ENCODE measurements around the gene FLNA. TPM values are rescaled to one million over a fixed set of nuclear protein-coding genes. Genes with fewer than 3 reads are reported as not detected.

The FLNA gene
- polyA plus RNA-seq, 2 donors = 407 to 691 TPM

DNA sequence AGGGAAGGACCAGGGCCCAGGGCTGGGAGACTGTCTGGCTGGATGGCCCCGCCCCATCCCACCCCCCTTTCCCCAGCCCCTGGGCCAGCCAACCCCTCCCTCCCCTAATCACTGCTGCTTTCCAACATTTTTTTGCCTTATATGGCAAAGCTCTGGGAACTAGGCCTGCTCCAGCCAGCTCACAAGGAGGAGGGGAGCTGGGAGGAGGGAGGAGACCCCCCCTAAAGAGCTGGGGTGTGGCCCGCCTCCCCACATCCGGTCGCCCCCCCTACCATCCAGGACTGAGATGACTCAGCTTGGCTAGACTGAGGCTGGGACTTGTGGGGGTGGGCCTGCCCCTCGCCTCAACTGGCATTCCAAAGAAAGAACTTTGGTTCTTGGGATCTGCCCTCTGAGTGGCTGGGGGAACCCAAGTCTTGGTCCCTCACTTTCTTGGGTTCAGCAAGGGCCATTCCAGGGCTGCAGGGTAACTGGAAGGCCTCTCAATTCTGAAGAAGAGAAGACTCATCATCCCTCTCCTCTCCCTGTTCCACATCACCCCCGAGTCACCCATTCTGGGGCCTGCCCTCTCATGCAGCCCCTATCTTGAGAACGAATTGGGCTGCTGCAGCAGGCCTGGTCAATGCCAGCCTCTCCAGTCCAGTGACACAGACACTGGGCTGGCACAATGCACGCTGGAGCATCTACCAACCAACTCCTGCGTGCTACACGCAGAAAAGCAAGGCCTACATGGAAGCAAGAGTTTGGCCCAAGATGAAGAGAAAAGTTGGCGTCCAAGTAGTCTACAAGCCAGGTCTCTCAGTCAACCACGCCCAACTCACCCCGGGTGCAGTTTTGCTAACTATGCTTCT is 4.8 kb downstream of the FLNA start:
- 3 to 37% methylated on average over 13 of the region's 13 CpGs for WGBS, 2 donors
- H3K4me1 ChIP-seq (ENCODE audit: control insufficient read depth in 2 of 2, insufficient read depth in 2 of 2, low read length in 1 of 2) = peaks cover 0 to 14% of the 10 kb centered on the region in 2 donors
- peaks cover 0 to 32% of the 10 kb centered on the region in 2 donors for H3K36me3 ChIP-seq (ENCODE audit: control insufficient read depth in 2 of 2, insufficient read depth in 2 of 2, low read length in 1 of 2)
- peak overlapping the region; percentile 57 to 75 for H3K4me3 ChIP-seq (ENCODE audit: low read depth in 1 of 2, low read length in 2 of 2)
- peak overlapping the region; percentile 90 to 94 for H3K27ac ChIP-seq (ENCODE audit: low read depth in 2 of 2, low read length in 1 of 2)
- H3K27me3 ChIP-seq (ENCODE audit: control insufficient read depth in 1 of 2, insufficient read depth in 2 of 2, low read length in 2 of 2) = no peaks in the 10 kb centered on the region
- peaks cover 0 to 6% of the 10 kb centered on the region in 2 donors for H3K9me3 ChIP-seq (ENCODE audit: control insufficient read depth in 2 of 2, insufficient read depth in 1 of 2, low read depth in 1 of 2, low read length in 1 of 2)

GRCh38 chrX:154368630-154369448 is 5.6 kb downstream of the FLNA start:
- peaks cover 0 to 14% of the 10 kb centered on the region in 2 donors for H3K4me1 ChIP-seq (ENCODE audit: control insufficient read depth in 2 of 2, insufficient read depth in 2 of 2, low read length in 1 of 2)
- 4 to 27% methylated on average over 15 to 16 of the region's 16 CpGs for WGBS, 2 donors
- H3K27me3 ChIP-seq (ENCODE audit: control insufficient read depth in 1 of 2, insufficient read depth in 2 of 2, low read length in 2 of 2) = no peaks in the 10 kb centered on the region
- peaks cover 0 to 6% of the 10 kb centered on the region in 2 donors for H3K9me3 ChIP-seq (ENCODE audit: control insufficient read depth in 2 of 2, insufficient read depth in 1 of 2, low read depth in 1 of 2, low read length in 1 of 2)
- peak overlapping the region; percentile 86 to 94 for H3K27ac ChIP-seq (ENCODE audit: low read depth in 2 of 2, low read length in 1 of 2)
- H3K4me3 ChIP-seq (ENCODE audit: low read depth in 1 of 2, low read length in 2 of 2) = peak overlapping the region; percentile 46 to 57
- H3K36me3 ChIP-seq (ENCODE audit: control insufficient read depth in 2 of 2, insufficient read depth in 2 of 2, low read length in 1 of 2) = peaks cover 0 to 40% of the 10 kb centered on the region in 2 donors

GRCh38 chrX:154367474-154368308 is 6.7 kb downstream of the FLNA start:
- 69 to 82% methylated on average over 31 of the region's 31 CpGs for WGBS, 2 donors
- H3K4me3 ChIP-seq (ENCODE audit: low read depth in 1 of 2, low read length in 2 of 2) = no peak overlapping the region
- H3K9me3 ChIP-seq (ENCODE audit: control insufficient read depth in 2 of 2, insufficient read depth in 1 of 2, low read depth in 1 of 2, low read length in 1 of 2) = peaks cover 0 to 6% of the 10 kb centered on the region in 2 donors
- peaks cover 0 to 14% of the 10 kb centered on the region in 2 donors for H3K4me1 ChIP-seq (ENCODE audit: control insufficient read depth in 2 of 2, insufficient read depth in 2 of 2, low read length in 1 of 2)
- peaks cover 0 to 44% of the 10 kb centered on the region in 2 donors for H3K36me3 ChIP-seq (ENCODE audit: control insufficient read depth in 2 of 2, insufficient read depth in 2 of 2, low read length in 1 of 2)
- no peaks in the 10 kb centered on the region for H3K27me3 ChIP-seq (ENCODE audit: control insufficient read depth in 1 of 2, insufficient read depth in 2 of 2, low read length in 2 of 2)
- H3K27ac ChIP-seq (ENCODE audit: low read depth in 2 of 2, low read length in 1 of 2) = peak overlapping the region; percentile 86 to 94

DNA sequence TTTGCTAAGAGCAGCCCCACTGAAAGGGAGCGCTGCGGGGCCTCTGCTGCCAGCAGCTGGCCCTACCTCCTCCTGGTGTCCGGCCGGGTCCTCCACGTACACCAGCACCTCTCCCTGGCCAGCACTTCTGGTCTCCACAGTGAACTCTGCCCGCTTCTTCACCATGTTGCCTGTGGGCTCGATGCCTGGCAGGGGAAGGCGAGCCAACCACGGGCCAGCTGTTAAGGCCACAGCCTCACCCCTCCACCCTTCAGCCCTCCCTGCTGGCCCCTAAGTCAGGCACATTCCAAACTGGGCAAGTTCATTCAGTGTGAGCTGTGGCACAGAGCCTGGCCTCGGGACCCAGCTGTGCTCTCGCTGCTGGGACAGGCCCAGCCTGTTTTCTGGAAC is 7.8 kb downstream of the FLNA start:
- Histone ChIP-seq H3K4me1 (ENCODE audit: control insufficient read depth in 2 of 2, insufficient read depth in 2 of 2, low read length in 1 of 2) (peaks cover 0 to 9% of the 10 kb centered on the region in 2 donors), H3K36me3 (ENCODE audit: control insufficient read depth in 2 of 2, insufficient read depth in 2 of 2, low read length in 1 of 2) (peaks cover 0 to 54% of the 10 kb centered on the region in 2 donors), H3K9me3 (ENCODE audit: control insufficient read depth in 2 of 2, insufficient read depth in 1 of 2, low read depth in 1 of 2, low read length in 1 of 2) (peaks cover 0 to 6% of the 10 kb centered on the region in 2 donors), H3K27me3 (ENCODE audit: control insufficient read depth in 1 of 2, insufficient read depth in 2 of 2, low read length in 2 of 2) (no peaks in the 10 kb centered on the region), H3K4me3 (ENCODE audit: low read depth in 1 of 2, low read length in 2 of 2) (no peak overlapping the region), H3K27ac (ENCODE audit: low read depth in 2 of 2, low read length in 1 of 2) (peak overlapping the region; percentile 63 to 86)
- WGBS, 2 donors = 53 to 83% methylated on average over 11 of the region's 11 CpGs

GRCh38 chrX:154365997-154366665 is 8.3 kb downstream of the FLNA start:
- H3K4me1 ChIP-seq (ENCODE audit: control insufficient read depth in 2 of 2, insufficient read depth in 2 of 2, low read length in 1 of 2) = peaks cover 0 to 9% of the 10 kb centered on the region in 2 donors
- H3K4me3 ChIP-seq (ENCODE audit: low read depth in 1 of 2, low read length in 2 of 2) = no peak overlapping the region
- WGBS, 2 donors = 75 to 82% methylated on average over 30 to 32 of the region's 32 CpGs
- H3K27me3 ChIP-seq (ENCODE audit: control insufficient read depth in 1 of 2, insufficient read depth in 2 of 2, low read length in 2 of 2) = no peaks in the 10 kb centered on the region
- peaks cover 0 to 59% of the 10 kb centered on the region in 2 donors for H3K36me3 ChIP-seq (ENCODE audit: control insufficient read depth in 2 of 2, insufficient read depth in 2 of 2, low read length in 1 of 2)
- H3K27ac ChIP-seq (ENCODE audit: low read depth in 2 of 2, low read length in 1 of 2) = peak overlapping the region; percentile 54 to 86
- H3K9me3 ChIP-seq (ENCODE audit: control insufficient read depth in 2 of 2, insufficient read depth in 1 of 2, low read depth in 1 of 2, low read length in 1 of 2) = peaks cover 0 to 2% of the 10 kb centered on the region in 2 donors

DNA sequence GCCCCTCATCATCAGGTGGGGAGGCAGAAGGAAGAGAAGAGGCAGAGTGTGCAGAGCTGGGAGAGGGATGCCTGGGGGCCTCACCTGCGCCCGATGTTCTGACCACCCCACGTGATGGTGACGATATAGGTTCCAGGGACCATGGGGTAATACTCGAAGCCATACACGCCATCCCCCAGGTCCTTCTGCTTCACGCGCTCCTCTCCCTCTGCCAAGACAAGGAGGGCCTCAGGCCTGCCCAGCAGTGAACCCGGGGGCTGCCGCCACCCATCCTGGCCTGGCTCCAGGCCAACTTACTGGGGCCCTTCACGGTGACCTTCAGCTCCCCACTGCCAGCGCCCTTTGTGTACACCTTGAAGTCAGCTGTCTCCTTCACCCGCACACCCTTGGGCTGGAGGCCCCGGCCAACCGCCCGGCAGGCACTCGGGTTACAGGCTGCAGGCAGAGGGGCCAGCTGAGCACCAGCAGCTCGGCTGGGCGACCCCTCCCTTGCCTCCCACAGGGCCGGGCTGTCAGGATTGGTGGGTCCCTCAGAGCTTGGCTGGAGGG is 9.3 kb downstream of the FLNA start:
- Histone ChIP-seq H3K27ac (ENCODE audit: low read depth in 2 of 2, low read length in 1 of 2) (peak overlapping the region in 1 of 2 donors; percentile 30), H3K4me3 (ENCODE audit: low read depth in 1 of 2, low read length in 2 of 2) (no peak overlapping the region)
- 65% methylated on average over 17 to 20 of the region's 20 CpGs for WGBS, 2 donors

DNA sequence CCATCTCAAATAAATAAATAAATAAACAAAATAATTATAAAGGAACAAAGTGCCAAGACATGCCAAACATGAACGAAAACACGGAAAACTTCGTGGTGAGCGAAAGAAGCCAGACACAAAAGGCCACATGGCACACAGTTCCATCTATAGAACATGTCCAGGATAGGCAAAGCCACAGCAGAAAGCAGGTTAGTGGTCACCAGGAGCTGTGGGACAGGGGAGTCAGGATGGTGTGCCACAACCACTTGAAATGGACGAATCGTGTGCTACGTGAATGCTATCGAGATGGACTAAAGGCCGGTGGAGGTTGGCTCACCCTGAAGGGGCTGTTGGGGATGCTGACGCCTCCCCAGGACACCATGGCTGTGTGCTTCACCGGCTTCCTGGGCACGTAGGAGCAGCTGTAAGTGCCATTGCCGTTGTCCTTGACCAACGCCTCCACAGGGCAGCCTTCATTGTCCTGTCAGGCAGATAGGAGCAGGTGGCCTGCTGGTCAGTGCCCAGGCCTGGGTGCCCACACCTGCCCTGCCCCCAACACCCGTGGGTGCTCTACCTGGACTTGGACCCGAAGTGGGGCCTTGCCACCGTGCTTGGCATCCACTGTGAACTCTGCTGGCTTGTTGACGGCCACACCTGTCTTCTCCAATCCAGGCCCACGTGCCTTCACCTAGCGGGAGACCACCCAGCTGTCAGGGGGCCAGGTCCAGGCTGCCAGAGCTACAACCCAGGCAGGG is 10.6 kb downstream of the FLNA start:
- Histone ChIP-seq H3K4me1 (ENCODE audit: control insufficient read depth in 2 of 2, insufficient read depth in 2 of 2, low read length in 1 of 2) (peaks cover 0 to 9% of the 10 kb centered on the region in 2 donors), H3K4me3 (ENCODE audit: low read depth in 1 of 2, low read length in 2 of 2) (no peak overlapping the region), H3K27me3 (ENCODE audit: control insufficient read depth in 1 of 2, insufficient read depth in 2 of 2, low read length in 2 of 2) (no peaks in the 10 kb centered on the region), H3K9me3 (ENCODE audit: control insufficient read depth in 2 of 2, insufficient read depth in 1 of 2, low read depth in 1 of 2, low read length in 1 of 2) (no peaks in the 10 kb centered on the region), H3K36me3 (ENCODE audit: control insufficient read depth in 2 of 2, insufficient read depth in 2 of 2, low read length in 1 of 2) (peaks cover 0 to 76% of the 10 kb centered on the region in 2 donors), H3K27ac (ENCODE audit: low read depth in 2 of 2, low read length in 1 of 2) (peak overlapping the region in 1 of 2 donors; percentile 8)
- 74 to 75% methylated on average over 20 of the region's 20 CpGs for WGBS, 2 donors

More for the DNA sequence above, 9.3 kb downstream of the FLNA start:
- Histone ChIP-seq H3K36me3 (ENCODE audit: control insufficient read depth in 2 of 2, insufficient read depth in 2 of 2, low read length in 1 of 2) (peaks cover 0 to 65% of the 10 kb centered on the region in 2 donors), H3K27me3 (ENCODE audit: control insufficient read depth in 1 of 2, insufficient read depth in 2 of 2, low read length in 2 of 2) (no peaks in the 10 kb centered on the region), H3K4me1 (ENCODE audit: control insufficient read depth in 2 of 2, insufficient read depth in 2 of 2, low read length in 1 of 2) (peaks cover 0 to 9% of the 10 kb centered on the region in 2 donors), H3K9me3 (ENCODE audit: control insufficient read depth in 2 of 2, insufficient read depth in 1 of 2, low read depth in 1 of 2, low read length in 1 of 2) (no peaks in the 10 kb centered on the region)

GRCh38 chrX:154362085-154362742 is 12.2 kb downstream of the FLNA start:
- Histone ChIP-seq H3K9me3 (ENCODE audit: control insufficient read depth in 2 of 2, insufficient read depth in 1 of 2, low read depth in 1 of 2, low read length in 1 of 2) (no peaks in the 10 kb centered on the region), H3K36me3 (ENCODE audit: control insufficient read depth in 2 of 2, insufficient read depth in 2 of 2, low read length in 1 of 2) (peaks cover 0 to 83% of the 10 kb centered on the region in 2 donors), H3K27me3 (ENCODE audit: control insufficient read depth in 1 of 2, insufficient read depth in 2 of 2, low read length in 2 of 2) (no peaks in the 10 kb centered on the region), H3K27ac (ENCODE audit: low read depth in 2 of 2, low read length in 1 of 2) (no peak overlapping the region), H3K4me1 (ENCODE audit: control insufficient read depth in 2 of 2, insufficient read depth in 2 of 2, low read length in 1 of 2) (peaks cover 0 to 2% of the 10 kb centered on the region in 2 donors), H3K4me3 (ENCODE audit: low read depth in 1 of 2, low read length in 2 of 2) (no peak overlapping the region)
- WGBS, 2 donors = 82 to 89% methylated on average over 30 of the region's 30 CpGs
